Bronchial epithelial cell (primary cell): Measurements from ENCODE around the gene SPARC. TPM values are rescaled to one million over a fixed set of nuclear protein-coding genes. Genes with fewer than 3 reads are reported as not detected.

Experiments used
- DNase-seq: peaks from one replicate; pipeline ENCODE4 v3.0.0-alpha.2; 2010; ENCODE audit warnings: low read depth
- FAIRE-seq: peaks from 2 replicates; lab custom pipeline; 2011; peaks lifted over from hg19 to GRCh38; lab: Jason Lieb, UNC
- H3K27me3 ChIP-seq: 2 replicates; pipeline ENCODE4 v1.5.1; 2011; ENCODE audit warnings: low read length; ENCODE audit not compliant: control insufficient read depth, insufficient read depth
- H3K36me3 ChIP-seq: 2 replicates; pipeline ENCODE4 v1.5.1; 2011; ENCODE audit warnings: low read length; ENCODE audit not compliant: control insufficient read depth, insufficient read depth
- H3K4me3 ChIP-seq: 2 replicates; pipeline ENCODE4 v1.5.1; 2011; ENCODE audit warnings: mild to moderate bottlenecking, low read depth, low read length, control low read depth
- CTCF ChIP-seq: IDR thresholded peaks from 2 replicates; pipeline ENCODE4 v1.5.1; 2011; ENCODE audit warnings: mild to moderate bottlenecking, moderate library complexity, low read length, control low read depth, inconsistent platforms; ENCODE audit not compliant: insufficient read depth, severe bottlenecking
- total RNA-seq: library from RNA; depleted of rRNA; stranded (reverse); fragments of >200 nt; gene quantifications from 2 replicates; pipeline ENCODE4 v1.2.1, GENCODE V29; 2014

SPARC gene
- total RNA-seq, 1 donor from 2014 or later: 22.6 TPM

DNA sequence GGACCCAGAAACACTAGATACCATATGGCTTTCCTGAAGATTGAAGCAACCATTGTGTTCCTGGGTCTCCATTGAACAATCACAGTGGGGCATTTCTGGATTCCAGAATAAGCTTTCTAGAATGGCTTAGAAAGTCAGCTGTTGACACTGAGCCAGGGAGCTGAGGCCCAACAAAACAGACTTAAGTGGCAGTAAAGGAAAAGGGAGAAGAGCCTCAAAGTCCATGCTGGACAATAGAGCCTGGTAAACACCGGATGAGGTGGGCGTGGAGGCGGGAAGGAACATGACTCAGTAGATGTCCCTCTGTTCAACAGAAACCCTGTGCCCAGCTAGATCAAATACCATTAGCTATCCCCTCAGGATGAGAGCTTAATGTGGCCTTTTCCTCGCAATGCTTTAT is 14.8 kb downstream of the SPARC start:
- H3K4me3 ChIP-seq: no peak overlapping the region
- TF ChIP-seq CTCF: no peak
- peak; percentile 43 for DNase-seq
- no peak for FAIRE-seq
- H3K27me3 ChIP-seq: no peaks in the 10 kb centered on the region
- H3K36me3 ChIP-seq: peaks cover 1% of the 10 kb centered on the region

DNA sequence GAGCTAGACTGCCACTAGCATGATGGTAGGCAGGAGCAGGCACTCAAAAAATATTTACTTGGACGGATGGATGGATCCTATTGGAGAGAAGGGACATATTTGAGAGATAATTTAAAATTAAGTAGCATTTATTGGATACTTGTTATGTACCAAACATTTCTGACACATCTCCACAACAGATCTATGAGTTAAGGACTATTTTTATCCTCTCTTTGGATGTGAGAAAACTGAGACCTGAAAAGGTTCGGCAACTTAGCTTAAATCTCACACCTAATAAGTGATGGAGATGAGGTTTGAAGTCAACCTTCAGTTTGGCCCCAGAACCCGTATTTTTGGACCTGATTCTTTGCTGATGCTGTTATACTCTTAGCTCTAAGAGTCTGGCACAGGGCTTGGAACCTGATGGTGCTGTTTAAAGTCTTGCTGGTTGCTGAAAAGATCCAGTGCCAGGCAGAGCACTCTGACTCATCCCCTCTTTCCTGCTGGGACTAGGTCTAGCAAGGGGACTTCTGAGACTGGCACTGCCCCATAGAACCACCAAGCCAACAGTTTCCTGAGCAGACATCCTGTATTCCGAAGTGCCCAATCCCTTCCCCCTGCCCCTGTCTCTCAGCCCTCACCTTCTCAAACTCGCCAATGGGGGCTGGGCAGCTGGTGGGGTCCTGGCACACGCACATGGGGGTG is 15.6 kb downstream of the SPARC start:
- no peak for TF ChIP-seq CTCF
- DNase-seq (peak; percentile 51), FAIRE-seq (no peak)

GRCh38 chr5:151670083-151670686 is 16.5 kb downstream of the SPARC start:
- FAIRE-seq: no peak
- TF ChIP-seq CTCF: no peak

More for the DNA sequence above, 15.6 kb downstream of the SPARC start:
- Histone ChIP-seq H3K4me3 (no peak overlapping the region), H3K27me3 (no peaks in the 10 kb centered on the region), H3K36me3 (peaks cover 1% of the 10 kb centered on the region)

GRCh38 chr5:151667083-151667482 is 19.6 kb downstream of the SPARC start:
- FAIRE-seq (no peak), DNase-seq (no peak)
- H3K36me3 ChIP-seq: peaks cover 1% of the 10 kb centered on the region
- H3K4me3 ChIP-seq: no peak overlapping the region
- H3K27me3 ChIP-seq: no peaks in the 10 kb centered on the region
- TF ChIP-seq CTCF: no peak

More at GRCh38 chr5:151670083-151670686, 16.5 kb downstream of the SPARC start:
- DNase-seq: no peak
- H3K36me3 ChIP-seq: peaks cover 1% of the 10 kb centered on the region
- no peak overlapping the region for H3K4me3 ChIP-seq
- H3K27me3 ChIP-seq: no peaks in the 10 kb centered on the region

DNA sequence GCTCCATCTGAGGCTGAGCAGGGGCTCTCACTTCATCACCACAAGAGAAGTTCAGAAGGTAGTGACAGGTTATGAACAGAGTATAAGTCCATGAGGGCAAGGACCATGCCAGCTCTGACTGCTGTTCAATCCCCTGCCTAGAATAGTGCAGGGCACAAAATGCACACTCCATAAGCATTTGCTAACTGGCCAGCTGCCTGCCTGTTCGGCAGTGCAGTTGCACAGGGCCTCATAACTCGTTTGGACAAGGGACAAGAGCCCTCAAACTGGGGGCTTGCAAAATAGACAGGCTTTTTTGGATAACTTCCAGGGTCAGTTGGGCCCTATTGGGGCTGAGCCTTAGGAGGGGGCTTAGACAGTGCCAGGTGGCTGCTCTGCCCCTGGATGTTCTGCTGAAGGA is 21.1 kb downstream of the SPARC start:
- FAIRE-seq (no peak), DNase-seq (no peak)
- Histone ChIP-seq H3K4me3 (no peak overlapping the region), H3K27me3 (no peaks in the 10 kb centered on the region), H3K36me3 (peaks cover 1% of the 10 kb centered on the region)
- TF ChIP-seq CTCF: no peak
